Right lobe of liver (tissue), 6 donors: Measurements from ENCODE around the gene MTUS2. TPM values are rescaled to one million over a fixed set of nuclear protein-coding genes. Genes with fewer than 3 reads are reported as not detected.
"Not testable (repeated sequence)": the region's sequence is repeated elsewhere in the genome, so short reads cannot be mapped to it uniquely, and the experiment has no call there.

Source experiments
- ATAC-seq, 4 donors: fragments of 200-7000 bp; cut with Tn5 transposase; one replicate each; pipeline ENCODE4 v1.9.1; 2020; ENCODE audit warnings: mild to moderate bottlenecking in 4 of 4, moderate library complexity in 4 of 4
- DNase-seq, 3 donors: peaks; one replicate each; pipeline ENCODE4 v3.0.0-alpha.2; 2020
- H3K27ac ChIP-seq, 3 donors: fragments of 200-600 bp; one replicate each; pipeline ENCODE4 v1.8.0; 2022
- H3K27me3 ChIP-seq, 2 donors: fragments of 200-600 bp; one replicate each; pipeline ENCODE4 v1.8.0; 2022
- H3K36me3 ChIP-seq, 4 donors: fragments of 200-600 bp; sonication (generic) in 1 of 4; one replicate each; pipeline versions ENCODE4 v1.5.1 to v1.8.0; 2017 to 2022; ENCODE audit warnings: control low read depth in 1 of 4
- H3K4me1 ChIP-seq, 4 donors: fragments of 200-600 bp; sonication (generic) in 1 of 4; one replicate each; pipeline versions ENCODE4 v1.5.1 to v1.8.0; 2017 to 2022; ENCODE audit warnings: control low read depth in 1 of 4
- H3K4me3 ChIP-seq, 3 donors: fragments of 200-600 bp; one replicate each; pipeline ENCODE4 v1.8.0; 2022
- H3K9me3 ChIP-seq, 4 donors: fragments of 200-600 bp; sonication (generic) in 1 of 4; one replicate each; pipeline versions ENCODE4 v1.5.1 to v1.8.0; 2017 to 2022; ENCODE audit warnings: control low read depth in 1 of 4
- POLR2A ChIP-seq: fragments of 450-650 bp; IDR thresholded peaks from one replicate; pipeline ENCODE4 v1.6.1; 2017; ENCODE audit warnings: antibody characterized with exemption, mild to moderate bottlenecking
- WGBS: methylation state at CpG from one replicate; pipeline ENCODE4 v1.1.6; 2018; ENCODE audit warnings: low coverage, low lambda C conversion rate; ENCODE audit not compliant: insufficient coverage; ENCODE audit errors: missing lambda C conversion rate; 5-methylcytosine and 5-hydroxymethylcytosine counted together
- intact Hi-C, 2 donors: fragments of 100-400 bp; cut with DNase I; formaldehyde crosslinking; loops; one replicate each; pipeline versions ENCODE4 v1.11.2 to v1.14.1; 2022
- total RNA-seq, 6 experiments: library from RNA; depleted of rRNA in 2 of 6; stranded (reverse); fragments of >200 nt in 2 of 6; fragmentation: NEBNext Ultra II Directional in 3 of 6; extraction: Animal tissue kit (Norgen Biotek cat#: 25700) in 3 of 6; gene quantifications; one replicate each; pipeline versions ENCODE4 v1.1.0 to v1.2.4, GENCODE V29; 2016 to 2023
- TF ChIP-seq, protein P1 (sequence below), 4 donors: fragments of 200-600 bp in 3 of 4; fragments of 450-650 bp in 1 of 4; IDR thresholded peaks; one replicate each; pipeline versions ENCODE4 v1.5.1 to v1.8.0; 2016 to 2022; ENCODE audit warnings: antibody characterized with exemption in 4 of 4, mild to moderate bottlenecking in 2 of 4
- donor health status: DM: no; HTN: yes; CAD: no.
- donor health status: DM: no; HTN: no; CAD: no.
- donor health status: DM: no; HTN: no; CAD: no.
- donor health status: DM: no; HTN: yes; CAD: no.
- donor health status: DM: no; HTN: yes; CAD: no.

The MTUS2 gene
- total RNA-seq, 6 experiments from 2014 or later: 0.15 to 2.2 (median 0.98) TPM

- TF ChIP-seq, protein P1, sequence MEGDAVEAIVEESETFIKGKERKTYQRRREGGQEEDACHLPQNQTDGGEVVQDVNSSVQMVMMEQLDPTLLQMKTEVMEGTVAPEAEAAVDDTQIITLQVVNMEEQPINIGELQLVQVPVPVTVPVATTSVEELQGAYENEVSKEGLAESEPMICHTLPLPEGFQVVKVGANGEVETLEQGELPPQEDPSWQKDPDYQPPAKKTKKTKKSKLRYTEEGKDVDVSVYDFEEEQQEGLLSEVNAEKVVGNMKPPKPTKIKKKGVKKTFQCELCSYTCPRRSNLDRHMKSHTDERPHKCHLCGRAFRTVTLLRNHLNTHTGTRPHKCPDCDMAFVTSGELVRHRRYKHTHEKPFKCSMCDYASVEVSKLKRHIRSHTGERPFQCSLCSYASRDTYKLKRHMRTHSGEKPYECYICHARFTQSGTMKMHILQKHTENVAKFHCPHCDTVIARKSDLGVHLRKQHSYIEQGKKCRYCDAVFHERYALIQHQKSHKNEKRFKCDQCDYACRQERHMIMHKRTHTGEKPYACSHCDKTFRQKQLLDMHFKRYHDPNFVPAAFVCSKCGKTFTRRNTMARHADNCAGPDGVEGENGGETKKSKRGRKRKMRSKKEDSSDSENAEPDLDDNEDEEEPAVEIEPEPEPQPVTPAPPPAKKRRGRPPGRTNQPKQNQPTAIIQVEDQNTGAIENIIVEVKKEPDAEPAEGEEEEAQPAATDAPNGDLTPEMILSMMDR (IDR thresholded peaks at IDR 0.05): no peak
- TF ChIP-seq POLR2A: no peak
- H3K27me3 ChIP-seq: no peaks in the 10 kb centered on the region
- DNase-seq (no peak), ATAC-seq (no peak)
- WGBS: 41% methylated on average over 3 of the region's 4 CpGs
- H3K4me1 ChIP-seq: no peaks in the 10 kb centered on the region
- no peaks in the 10 kb centered on the region for H3K9me3 ChIP-seq
- no peak overlapping the region for H3K4me3 ChIP-seq
- H3K36me3 ChIP-seq: no peaks in the 10 kb centered on the region
- no peak overlapping the region for H3K27ac ChIP-seq
- intact Hi-C loops: no loop called here
These were observed 390.5 kb downstream of the MTUS2 start for GRCh38 chr13:29210676-29211075.

- DNase-seq, H3K9me3 ChIP-seq, H3K27me3 ChIP-seq, intact Hi-C loops, H3K4me1 ChIP-seq, H3K4me3 ChIP-seq, ATAC-seq, H3K36me3 ChIP-seq, H3K27ac ChIP-seq: not testable (repeated sequence)
- WGBS: 100% methylated on average over 1 of the region's 5 CpGs
These were observed 391.0 kb downstream of the MTUS2 start for GRCh38 chr13:29211162-29211561.

- no peaks in the 10 kb centered on the region for H3K36me3 ChIP-seq
- no peaks in the 10 kb centered on the region for H3K4me1 ChIP-seq
- no peaks in the 10 kb centered on the region for H3K9me3 ChIP-seq
- no peak overlapping the region for H3K4me3 ChIP-seq
- H3K27me3 ChIP-seq: no peaks in the 10 kb centered on the region
- ATAC-seq: no peak
- DNase-seq: no peak
- no peak overlapping the region for H3K27ac ChIP-seq
- WGBS: 67% methylated on average over 1 of the region's 5 CpGs
- TF ChIP-seq POLR2A: no peak
- TF ChIP-seq, protein P1 (IDR thresholded peaks at IDR 0.05): no peak
- intact Hi-C loops: no loop called here
These were observed 402.3 kb downstream of the MTUS2 start for GRCh38 chr13:29222458-29222857.

DNA sequence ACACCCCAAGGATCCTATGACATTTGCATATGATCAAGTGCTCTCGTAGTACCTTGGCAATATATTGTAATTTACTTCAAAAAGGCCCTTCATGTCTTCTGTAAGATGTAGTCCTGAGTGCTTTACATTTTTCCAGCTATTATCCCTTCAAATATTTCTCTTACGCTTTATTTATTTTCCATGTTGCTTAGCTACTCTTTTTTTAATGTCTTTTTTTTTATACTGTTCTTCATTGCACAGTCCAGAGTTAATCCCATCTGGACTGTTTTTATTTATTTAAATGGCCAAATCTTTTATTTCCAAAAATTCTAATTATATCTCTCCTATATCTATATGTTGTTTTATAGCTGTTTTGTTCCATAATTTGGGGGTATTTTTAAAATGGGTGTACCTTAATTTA lies 404.1 kb downstream of the MTUS2 start:
- Histone ChIP-seq H3K4me3 (no peak overlapping the region), H3K27me3 (no peaks in the 10 kb centered on the region), H3K36me3 (no peaks in the 10 kb centered on the region), H3K4me1 (no peaks in the 10 kb centered on the region), H3K27ac (no peak overlapping the region), H3K9me3 (no peaks in the 10 kb centered on the region)
- intact Hi-C loops: no loop called here
- no peak for TF ChIP-seq POLR2A
- TF ChIP-seq, protein P1 (IDR thresholded peaks at IDR 0.05): no peak
- DNase-seq (no peak), ATAC-seq (no peak)
- 71% methylated on average over 2 of the region's 2 CpGs for WGBS

DNA sequence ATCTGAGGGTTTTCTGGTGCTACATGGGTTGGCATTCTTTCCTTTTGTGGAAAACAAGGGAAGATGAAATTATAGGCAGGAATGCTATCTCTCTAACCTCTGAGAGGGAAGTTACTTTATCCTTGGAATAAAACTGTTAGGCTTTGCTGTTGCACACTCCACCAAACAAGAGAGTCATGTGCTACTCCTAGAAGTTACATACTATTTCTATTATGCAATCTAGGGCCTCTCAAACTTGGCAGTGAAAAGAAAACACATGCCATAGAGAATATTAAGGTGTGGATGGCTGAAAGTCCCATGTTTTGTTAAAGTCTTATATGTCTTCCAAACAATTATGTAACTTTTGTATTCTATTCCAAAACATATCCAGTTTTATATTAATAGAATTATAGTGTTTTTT lies 407.4 kb downstream of the MTUS2 start:
- intact Hi-C loops: no loop called here
- Histone ChIP-seq H3K4me3 (no peak overlapping the region), H3K27me3 (no peaks in the 10 kb centered on the region), H3K4me1 (no peaks in the 10 kb centered on the region), H3K36me3 (no peaks in the 10 kb centered on the region), H3K27ac (no peak overlapping the region), H3K9me3 (no peaks in the 10 kb centered on the region)
- no peak for TF ChIP-seq POLR2A
- TF ChIP-seq, protein P1 (IDR thresholded peaks at IDR 0.05): no peak
- peak in 3 of 4 donors; percentile 36 to 79 (median 61) for ATAC-seq
- DNase-seq: no peak
